Measurements from ENCODE around the gene PRSS16. TPM values are rescaled to one million over a fixed set of nuclear protein-coding genes. Genes with fewer than 3 reads are reported as not detected.

The PRSS16 gene
- total and polyA plus RNA-seq, 10 donors: 0.09 to 6.0 (median 0.88) TPM

DNA sequence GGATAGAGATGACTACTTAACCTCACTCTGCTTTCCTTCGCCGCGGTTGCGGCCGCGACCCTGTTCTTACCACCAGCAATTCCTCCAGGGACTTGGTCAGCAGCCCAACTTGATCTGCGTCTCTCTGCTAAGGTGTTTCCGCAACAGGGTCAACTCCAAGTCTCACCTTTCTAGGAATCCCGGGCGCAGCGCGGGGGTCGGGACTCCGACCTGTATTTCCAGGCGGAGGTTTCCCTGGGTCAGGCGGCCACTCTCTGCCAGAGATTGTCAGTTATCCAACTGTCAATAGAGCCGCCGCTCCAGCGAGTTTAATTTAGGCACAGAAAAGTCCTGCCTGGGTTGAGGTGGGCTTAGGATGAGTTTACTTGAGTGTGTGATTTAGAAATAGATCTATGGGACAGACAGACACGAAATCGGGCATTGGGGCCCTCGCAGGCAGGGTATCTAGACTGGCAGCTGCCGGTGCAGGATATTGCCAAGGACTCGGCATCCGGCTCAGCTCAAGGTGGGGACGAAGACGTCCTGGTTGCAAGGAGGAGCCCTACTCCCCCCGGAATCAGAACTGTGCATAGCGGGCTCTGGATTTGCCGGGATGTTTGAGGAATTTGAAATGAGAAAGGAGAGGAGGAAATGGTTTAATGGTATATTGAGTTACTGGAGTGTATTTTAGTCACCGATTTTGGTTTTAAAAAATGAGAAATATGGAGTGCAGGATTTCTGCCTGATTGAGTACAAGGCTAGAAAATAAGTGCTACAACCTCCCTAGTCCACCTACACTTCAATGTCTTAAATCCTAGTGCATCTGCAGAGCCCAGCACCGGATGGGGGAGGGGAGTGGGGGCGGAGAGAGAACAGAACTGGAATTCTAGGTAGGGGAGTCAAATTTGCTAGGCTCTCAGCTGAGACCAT is 40.9 kb downstream of the PRSS16 start:
- peaks cover 0 to 77% (median 21%) of the 10 kb centered on the region in 8 donors for H3K9me3 ChIP-seq
- peaks cover 22 to 100% (median 93%) of the 10 kb centered on the region in 7 donors for H3K27me3 ChIP-seq (replicated peaks in 1 of 7)
- intact Hi-C loops (cut with DNase I; ENCODE audit: low total_unique reads): no loop called here
- no peaks in the 10 kb centered on the region for H3K36me3 ChIP-seq
- WGBS, 5 donors: 3 to 7% (median 6%) methylated on average over 33 of the region's 33 CpGs
- TF ChIP-seq, protein P1, sequence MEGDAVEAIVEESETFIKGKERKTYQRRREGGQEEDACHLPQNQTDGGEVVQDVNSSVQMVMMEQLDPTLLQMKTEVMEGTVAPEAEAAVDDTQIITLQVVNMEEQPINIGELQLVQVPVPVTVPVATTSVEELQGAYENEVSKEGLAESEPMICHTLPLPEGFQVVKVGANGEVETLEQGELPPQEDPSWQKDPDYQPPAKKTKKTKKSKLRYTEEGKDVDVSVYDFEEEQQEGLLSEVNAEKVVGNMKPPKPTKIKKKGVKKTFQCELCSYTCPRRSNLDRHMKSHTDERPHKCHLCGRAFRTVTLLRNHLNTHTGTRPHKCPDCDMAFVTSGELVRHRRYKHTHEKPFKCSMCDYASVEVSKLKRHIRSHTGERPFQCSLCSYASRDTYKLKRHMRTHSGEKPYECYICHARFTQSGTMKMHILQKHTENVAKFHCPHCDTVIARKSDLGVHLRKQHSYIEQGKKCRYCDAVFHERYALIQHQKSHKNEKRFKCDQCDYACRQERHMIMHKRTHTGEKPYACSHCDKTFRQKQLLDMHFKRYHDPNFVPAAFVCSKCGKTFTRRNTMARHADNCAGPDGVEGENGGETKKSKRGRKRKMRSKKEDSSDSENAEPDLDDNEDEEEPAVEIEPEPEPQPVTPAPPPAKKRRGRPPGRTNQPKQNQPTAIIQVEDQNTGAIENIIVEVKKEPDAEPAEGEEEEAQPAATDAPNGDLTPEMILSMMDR (IDR thresholded peaks at IDR 0.05 in 8 of 11, conservative IDR thresholded peaks at IDR 0.05 in 3 of 11): no peak
- TF ChIP-seq POLR2AphosphoS5 (IDR thresholded peaks at IDR 0.05) (peak in 1 of 3 donors; percentile 17), POLR2A (IDR thresholded peaks at IDR 0.05) (no peak)
- no peak overlapping the region for H3K27ac ChIP-seq
- peaks cover 0 to 8% (median 3%) of the 10 kb centered on the region in 6 donors for H3K4me1 ChIP-seq
- DNase-seq: no peak
- no peak overlapping the region for H3K4me3 ChIP-seq

- WGBS, 5 donors: 7 to 9% (median 9%) methylated on average over 25 of the region's 25 CpGs
- TF ChIP-seq POLR2AphosphoS5 (IDR thresholded peaks at IDR 0.05): no peak
- intact Hi-C loops (cut with DNase I; ENCODE audit: low total_unique reads): no loop called here
- H3K4me3 ChIP-seq: no peak overlapping the region
- H3K36me3 ChIP-seq: no peaks in the 10 kb centered on the region
- H3K27ac ChIP-seq: no peak overlapping the region
- H3K9me3 ChIP-seq: peaks cover 0 to 69% (median 14%) of the 10 kb centered on the region in 8 donors
- peaks cover 21 to 100% (median 93%) of the 10 kb centered on the region in 7 donors for H3K27me3 ChIP-seq (replicated peaks in 1 of 7)
- DNase-seq: no peak
- peaks cover 0 to 8% (median 3%) of the 10 kb centered on the region in 6 donors for H3K4me1 ChIP-seq
Measured at GRCh38 chr6:27290065-27290849, 42.8 kb downstream of the PRSS16 start.

DNA sequence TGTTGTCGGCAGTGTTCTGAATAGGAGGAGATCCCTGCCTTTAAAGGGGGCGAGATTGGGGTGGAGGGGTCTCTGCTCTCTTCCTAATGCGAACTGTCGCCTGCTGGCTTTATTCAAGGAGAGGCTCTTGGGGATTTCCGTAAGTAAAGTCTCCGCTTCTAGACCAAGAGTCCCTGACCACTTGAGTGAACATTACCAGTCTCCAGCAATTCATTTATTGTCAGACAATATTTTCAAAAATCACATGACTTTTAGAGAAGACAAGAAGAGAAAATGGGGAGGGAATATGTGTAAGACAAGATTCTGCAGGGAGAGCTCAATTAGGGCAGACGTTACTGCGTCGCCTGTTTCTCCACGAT is 43.3 kb downstream of the PRSS16 start:
- H3K27ac ChIP-seq: no peak overlapping the region
- no peak overlapping the region for H3K4me3 ChIP-seq
- intact Hi-C loops (cut with DNase I; ENCODE audit: low total_unique reads): no loop called here
- TF ChIP-seq POLR2A (IDR thresholded peaks at IDR 0.05) (no peak), POLR2AphosphoS5 (IDR thresholded peaks at IDR 0.05) (no peak)
- TF ChIP-seq, protein P1 (IDR thresholded peaks at IDR 0.05 in 8 of 11, conservative IDR thresholded peaks at IDR 0.05 in 3 of 11): no peak
- H3K9me3 ChIP-seq: peaks cover 0 to 69% (median 14%) of the 10 kb centered on the region in 8 donors
- peaks cover 17 to 100% (median 94%) of the 10 kb centered on the region in 7 donors for H3K27me3 ChIP-seq (replicated peaks in 1 of 7)
- WGBS, 5 donors: 14 to 22% (median 15%) methylated on average over 10 of the region's 10 CpGs
- DNase-seq: no peak
- H3K4me1 ChIP-seq: peaks cover 0 to 8% (median 3%) of the 10 kb centered on the region in 6 donors
- H3K36me3 ChIP-seq: no peaks in the 10 kb centered on the region

GRCh38 chr6:27293436-27294098 is 46.1 kb downstream of the PRSS16 start:
- Histone ChIP-seq H3K27ac (no peak overlapping the region), H3K36me3 (no peaks in the 10 kb centered on the region), H3K4me1 (peaks cover 0 to 2% (median under 1%) of the 10 kb centered on the region in 6 donors), H3K4me3 (no peak overlapping the region), H3K9me3 (peaks cover 0 to 76% (median 14%) of the 10 kb centered on the region in 8 donors), H3K27me3 (replicated peaks in 1 of 7) (peaks cover 15 to 100% (median 95%) of the 10 kb centered on the region in 7 donors)
- DNase-seq: no peak
- intact Hi-C loops (cut with DNase I; ENCODE audit: low total_unique reads): no loop called here
- WGBS, 5 donors: 19 to 28% (median 24%) methylated on average over 28 of the region's 28 CpGs
- TF ChIP-seq POLR2AphosphoS5 (IDR thresholded peaks at IDR 0.05) (no peak), POLR2A (IDR thresholded peaks at IDR 0.05) (no peak)
- TF ChIP-seq, protein P1 (IDR thresholded peaks at IDR 0.05 in 8 of 11, conservative IDR thresholded peaks at IDR 0.05 in 3 of 11): no peak
